Hematopoietic multipotent progenitor cell (in vitro differentiated cells): ENCODE measurements around the gene EMILIN1. TPM values are rescaled to one million over a fixed set of nuclear protein-coding genes. Genes with fewer than 3 reads are reported as not detected.
"Not testable (repeated sequence)": the region's sequence is repeated elsewhere in the genome, so short reads cannot be mapped to it uniquely, and the experiment has no call there.

Experiments used
- DNase-seq, 3 donors: peaks; one replicate each; pipeline ENCODE4 v3.0.0-alpha.2; 2011 to 2015; ENCODE audit warnings: low read depth in 2 of 3, low spot score in 2 of 3
- total RNA-seq: library from RNA; depleted of rRNA; stranded (reverse); fragments of >200 nt; gene quantifications from one replicate; pipeline ENCODE4 v1.2.3, GENCODE V29; 2012

Gene EMILIN1
- total RNA-seq, 1 donor = 31.2 TPM

DNA sequence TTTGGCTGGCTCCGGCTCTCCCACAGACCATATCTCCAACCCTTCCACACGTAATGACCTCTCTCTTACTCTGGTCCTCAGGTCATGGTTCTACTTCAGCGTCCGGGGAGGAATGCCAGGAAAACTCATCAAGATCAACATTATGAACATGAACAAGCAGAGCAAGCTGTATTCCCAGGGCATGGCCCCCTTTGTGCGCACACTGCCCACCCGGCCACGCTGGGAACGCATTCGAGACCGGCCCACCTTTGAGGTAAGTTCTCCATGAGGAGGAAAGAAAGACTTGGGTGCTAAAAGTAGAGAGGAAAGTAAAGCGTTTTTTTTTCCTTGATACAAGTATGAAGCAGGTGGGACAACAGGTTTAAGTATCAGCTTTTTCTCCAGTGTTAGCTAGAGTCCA, 25.1 kb upstream of the EMILIN1 start:
- no peak for DNase-seq

DNA sequence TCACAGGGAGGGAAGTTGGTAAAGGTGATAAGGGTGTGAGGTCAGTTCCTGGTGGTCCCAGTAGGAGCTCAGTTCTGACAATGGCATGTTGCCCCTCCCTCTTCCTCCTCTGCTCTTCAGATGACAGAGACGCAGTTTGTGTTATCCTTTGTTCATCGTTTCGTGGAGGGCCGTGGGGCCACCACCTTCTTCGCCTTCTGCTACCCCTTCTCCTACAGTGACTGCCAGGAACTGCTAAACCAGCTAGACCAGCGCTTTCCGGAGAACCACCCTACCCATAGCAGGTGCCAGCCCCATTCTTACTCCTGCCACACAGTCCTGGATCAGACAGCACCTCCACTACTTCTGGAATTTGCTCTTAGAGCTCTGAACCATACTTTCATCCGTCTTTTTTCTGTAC, 24.6 kb upstream of the EMILIN1 start:
- no peak for DNase-seq

DNA sequence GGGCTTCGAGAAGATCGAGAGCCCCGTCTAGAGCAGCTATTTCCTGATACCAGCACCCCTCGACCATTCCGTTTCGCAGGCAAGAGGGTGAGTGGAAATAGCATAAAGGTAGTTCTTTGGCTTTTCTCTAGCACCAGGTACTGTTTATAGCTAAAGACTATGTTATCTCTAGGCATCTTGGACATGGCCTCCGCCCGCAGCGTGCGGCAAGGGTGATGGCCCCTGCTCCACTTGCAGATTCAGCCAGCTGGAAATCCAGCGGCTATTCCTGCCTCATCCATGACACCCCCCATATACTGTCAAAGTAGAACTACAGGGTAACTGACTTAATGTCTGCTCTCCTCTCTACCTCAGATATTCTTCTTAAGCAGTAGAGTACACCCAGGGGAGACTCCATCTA, 23.7 kb upstream of the EMILIN1 start:
- DNase-seq = no peak

DNA sequence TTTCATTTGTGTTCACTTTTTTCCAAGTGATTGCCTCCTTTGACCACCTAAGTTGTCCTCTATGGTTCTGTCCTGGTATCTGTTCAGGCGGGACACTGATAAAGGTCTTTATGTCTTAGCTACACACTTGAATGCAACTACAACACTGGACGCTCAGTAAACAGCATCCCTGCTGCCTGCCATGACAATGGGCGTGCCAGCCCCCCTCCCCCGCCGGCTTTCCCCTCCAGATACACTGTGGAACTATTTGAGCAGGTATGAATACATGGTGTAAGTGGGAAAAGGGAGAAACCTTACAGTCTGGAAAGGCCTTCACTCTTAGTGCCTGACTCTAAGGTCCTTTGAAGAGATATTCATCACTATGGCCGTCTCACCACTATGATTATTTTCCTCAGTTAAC, 21.2 kb upstream of the EMILIN1 start:
- no peak for DNase-seq

DNA sequence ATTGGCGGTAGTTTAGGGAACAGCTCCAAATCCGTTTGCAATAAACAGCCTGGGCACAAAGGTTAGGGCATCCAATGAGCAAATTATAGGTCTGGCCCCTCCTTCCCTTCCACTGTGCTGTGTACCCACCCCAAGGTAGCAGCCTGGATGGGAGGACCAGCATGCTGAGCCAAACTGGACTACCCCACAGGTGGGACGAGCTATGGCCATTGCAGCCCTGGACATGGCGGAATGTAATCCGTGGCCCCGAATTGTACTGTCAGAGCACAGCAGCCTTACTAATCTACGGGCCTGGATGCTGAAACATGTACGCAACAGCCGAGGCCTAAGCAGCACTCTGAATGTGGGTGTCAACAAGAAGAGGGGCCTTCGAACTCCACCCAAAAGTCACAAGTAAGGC, 20.2 kb upstream of the EMILIN1 start:
- no peak for DNase-seq

DNA sequence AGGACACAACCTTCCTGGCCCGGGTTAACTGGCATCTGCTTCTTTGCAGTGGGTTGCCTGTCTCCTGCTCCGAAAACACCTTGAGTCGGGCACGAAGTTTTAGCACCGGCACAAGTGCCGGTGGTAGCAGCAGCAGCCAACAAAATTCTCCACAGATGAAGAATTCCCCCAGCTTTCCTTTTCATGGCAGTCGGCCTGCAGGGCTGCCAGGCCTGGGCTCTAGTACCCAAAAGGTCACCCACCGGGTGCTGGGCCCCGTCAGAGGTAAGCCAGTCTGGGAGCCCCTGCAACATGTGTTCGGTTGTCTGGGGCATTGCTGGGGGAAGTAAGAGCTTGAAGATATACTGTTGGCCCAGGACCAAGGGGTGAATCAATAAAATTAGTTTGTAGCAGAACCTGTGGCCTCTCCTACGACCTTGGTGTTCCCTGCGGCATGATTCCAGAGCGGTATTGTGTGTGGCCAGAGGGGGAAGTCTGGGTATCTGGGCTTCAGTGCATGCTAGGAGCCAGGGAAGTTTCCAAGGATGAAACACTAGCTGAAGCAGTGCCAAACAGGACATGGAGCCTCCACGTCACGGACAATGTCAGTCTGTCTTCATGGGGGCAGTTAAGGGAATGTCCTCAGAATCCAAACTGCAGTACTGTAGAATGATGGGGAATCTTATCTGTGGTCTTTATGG, 19.1 kb upstream of the EMILIN1 start:
- no peak for DNase-seq

DNA sequence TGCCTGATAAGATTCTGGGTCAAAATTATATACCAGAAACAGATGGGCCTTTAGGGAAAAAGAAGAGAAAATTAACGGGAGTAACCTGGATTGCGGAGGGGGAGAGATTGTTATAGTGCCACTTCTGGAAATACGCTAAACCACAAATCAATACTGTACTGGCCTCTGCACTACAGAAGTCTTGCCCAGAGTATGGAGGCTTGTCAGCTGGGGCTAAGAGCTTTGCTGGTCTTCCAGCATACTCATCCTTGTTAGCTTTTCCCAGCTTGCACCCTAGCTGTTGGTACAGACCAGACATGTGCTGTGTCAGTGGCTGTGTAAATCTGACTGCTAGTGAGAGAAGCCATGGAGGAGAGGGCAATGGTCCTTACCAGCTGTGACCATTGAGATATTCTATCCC, 18.1 kb upstream of the EMILIN1 start:
- no peak for DNase-seq

DNA sequence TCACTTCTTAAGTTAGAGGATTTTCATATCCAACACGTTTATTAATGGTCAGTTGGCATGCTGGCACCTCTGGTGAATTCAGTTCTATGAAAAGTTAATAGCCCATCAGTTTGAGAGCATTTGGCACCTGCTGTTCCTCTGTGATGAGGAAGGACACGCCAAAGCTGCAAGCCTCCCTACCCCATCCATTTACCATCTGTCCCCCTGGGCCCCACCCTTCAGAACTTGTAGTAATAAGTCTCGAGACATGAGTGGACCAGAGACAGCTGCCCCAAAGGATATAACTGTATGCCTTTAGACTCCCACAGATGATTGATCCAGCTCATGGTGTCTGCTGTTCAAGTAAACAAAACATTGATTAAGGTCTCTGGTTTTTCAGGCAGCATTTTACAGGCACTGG, 13.3 kb upstream of the EMILIN1 start:
- DNase-seq = no peak

DNA sequence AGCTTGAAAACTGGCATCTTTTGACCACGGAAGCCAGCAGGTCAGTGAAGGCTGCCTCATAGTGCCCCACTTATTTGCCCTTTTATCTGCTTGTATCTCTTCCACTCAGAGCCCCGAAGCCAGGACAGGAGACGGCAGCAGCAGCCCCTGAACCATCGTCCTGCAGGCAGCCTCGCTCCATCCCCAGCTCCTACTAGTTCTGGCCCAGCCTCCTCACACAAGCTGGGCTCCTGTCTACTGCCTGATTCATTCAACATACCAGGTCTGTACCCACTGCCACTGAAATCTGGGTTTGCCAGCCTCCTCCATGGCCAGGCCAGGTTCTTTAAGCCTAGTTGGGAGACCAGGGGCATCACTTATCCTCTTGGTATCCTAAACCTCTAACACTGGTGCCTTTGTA, 11.0 kb upstream of the EMILIN1 start:
- DNase-seq = no peak

DNA sequence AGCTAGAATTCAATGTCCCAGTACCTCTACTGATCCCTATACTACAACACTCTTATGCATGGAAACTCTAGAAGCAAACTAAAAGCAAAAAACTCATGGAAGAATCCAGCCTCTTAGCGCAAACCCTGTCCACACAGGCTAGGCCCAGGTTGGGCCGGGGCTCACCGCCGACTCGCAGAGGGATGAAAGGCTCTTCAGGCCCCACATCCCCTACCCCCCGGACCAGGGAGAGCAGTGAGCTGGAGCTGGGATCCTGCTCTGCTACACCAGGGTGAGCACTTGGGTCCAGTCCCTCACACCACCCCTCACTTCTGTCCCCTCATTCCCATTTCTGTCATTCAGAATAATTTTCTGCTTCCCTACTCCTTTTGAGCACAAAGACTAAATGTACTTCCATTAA, 9.0 kb upstream of the EMILIN1 start:
- DNase-seq = no peak

DNA sequence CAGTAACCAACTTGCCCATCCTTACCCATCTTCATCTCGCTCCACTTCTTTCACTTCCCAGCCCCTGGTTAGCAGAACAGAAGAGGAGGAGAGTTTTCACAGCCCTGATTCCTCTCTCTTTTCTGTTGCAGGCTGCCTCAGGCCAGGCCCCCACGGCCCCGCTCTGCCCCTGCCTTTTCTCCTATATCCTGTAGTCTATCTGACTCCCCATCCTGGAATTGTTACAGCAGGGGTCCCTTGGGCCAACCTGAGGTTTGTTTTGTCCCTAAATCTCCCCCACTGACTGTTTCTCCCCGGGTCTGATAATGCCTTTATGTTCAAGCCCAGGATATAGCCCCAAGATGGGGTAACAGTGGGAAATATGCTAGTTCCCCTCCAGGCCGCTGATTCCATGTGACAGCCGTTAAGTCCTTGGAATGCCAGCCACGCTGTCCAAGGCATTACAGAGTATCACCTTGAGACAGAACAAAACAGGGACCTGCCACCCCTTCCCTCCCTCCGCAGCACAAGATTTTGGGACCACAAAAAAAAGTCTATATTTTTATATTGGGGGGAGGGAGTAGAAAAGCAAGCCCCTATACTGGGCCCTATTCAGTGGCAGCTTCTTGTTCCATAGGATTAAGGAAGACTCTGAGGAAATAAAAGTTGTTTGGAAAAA, 8.3 kb upstream of the EMILIN1 start:
- no peak for DNase-seq

DNA sequence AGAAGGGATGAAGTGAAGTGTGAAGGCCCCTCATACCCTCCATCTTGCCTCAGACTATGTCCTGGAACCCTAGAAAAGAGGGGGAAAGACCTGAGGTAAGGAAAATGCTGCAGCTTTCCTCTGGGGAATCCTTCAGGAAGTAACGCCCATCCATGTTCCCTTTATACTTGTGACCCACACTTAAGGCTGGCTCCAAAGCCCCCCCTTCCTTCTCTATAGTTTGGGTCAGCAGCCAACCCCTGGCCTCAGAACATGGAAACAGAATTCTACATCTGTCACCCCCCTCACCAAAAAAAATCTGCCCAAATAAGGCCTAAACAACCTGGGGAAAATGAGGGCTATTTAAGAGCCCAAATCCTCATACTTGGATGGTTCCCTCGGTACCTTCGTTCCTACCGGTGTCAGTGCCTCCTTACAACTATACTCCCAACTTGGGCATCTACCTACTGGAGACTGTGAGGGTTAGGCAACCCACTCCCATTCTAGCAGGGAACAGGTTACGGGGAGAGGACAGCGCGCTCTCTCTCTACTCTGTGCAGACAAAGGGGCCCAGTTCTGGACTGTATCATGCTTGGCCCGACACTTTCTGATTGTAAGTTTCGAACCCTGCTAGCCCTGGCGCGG, 7.7 kb upstream of the EMILIN1 start:
- DNase-seq = no peak

DNA sequence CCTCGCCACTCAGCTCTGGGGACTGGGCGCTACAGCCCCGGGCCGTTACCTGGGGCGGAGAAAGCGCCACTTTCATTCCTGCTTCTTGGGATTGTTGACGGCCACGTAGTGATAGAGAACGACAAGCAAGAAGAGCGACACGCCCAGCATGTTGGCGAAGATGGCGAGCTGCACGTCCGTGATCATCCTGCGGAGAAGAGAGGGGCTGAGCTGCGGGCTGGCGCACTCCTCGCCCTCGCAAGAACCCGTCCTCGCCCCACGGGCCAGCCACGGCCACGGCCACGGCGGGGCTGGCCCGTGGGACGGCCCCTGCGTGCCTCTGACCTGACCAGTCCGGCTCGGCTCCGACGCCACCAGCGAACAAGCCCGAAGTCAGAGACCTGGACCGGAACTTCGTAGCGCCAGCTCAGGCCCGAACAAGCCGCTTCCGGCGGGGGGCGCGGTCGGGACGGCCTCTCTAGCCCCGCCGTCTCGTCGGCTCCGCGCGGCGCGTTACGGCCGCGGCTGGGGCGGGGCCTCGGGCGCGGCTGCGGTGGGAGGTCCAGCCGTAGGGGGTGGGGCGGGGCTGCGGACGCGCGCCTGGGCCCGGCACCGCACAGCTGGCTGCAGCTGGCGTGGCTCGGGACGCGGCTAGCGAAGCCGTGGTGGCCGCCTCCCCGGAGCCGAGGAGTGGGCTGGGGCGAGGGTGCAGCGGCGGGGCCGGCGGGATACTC, 7.0 kb upstream of the EMILIN1 start, which contains the start of gene OST4:
Gene OST4 (minus strand): TSS at position 378 of the 713 bp plus-strand sequence.
- DNase-seq = peak; percentile 74 to 93 (median 90)

DNA sequence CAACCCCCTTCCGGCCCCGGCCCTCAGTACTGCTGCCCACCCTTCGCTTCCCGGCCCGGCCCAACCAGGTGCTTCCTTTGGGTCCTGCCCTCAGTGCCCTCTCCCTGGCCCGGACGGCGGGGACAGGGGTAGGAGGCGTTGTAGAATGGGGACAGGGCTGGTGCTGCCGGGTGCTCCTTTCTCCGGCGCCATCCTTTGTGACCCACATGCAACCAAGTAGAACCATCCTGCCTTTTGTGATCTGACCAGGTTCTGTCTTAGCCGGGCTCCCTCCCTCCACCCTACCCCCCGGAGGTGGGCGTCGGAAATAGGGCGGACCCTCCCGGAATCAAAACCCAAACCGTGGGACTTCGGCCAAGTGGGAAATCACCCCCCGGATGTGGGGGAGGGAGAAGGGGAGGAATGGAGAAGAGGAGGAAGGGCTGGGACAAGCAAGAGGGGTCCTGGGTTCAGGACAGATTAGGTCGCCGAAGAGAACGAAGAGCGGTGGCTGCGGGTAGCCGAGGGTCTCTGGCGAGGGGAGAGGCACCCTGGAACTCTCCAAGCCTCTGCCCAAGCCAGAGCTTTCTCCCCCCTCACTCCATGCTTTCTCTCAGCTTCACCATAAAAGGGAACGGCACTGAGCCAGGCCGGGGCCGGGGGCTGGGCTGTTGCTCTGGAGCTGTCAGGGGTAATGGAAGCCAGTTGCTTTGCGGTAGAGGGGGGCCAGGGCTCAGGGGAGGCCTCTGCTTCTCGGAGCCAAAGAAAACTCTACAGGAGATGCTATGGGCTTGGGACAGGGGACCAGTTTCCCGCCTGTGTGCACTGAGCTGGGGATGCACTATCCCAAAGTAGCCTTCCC, 6.2 kb upstream of the EMILIN1 start:
- DNase-seq = peak in 2 of 3 donors; percentile 41 to 68

DNA sequence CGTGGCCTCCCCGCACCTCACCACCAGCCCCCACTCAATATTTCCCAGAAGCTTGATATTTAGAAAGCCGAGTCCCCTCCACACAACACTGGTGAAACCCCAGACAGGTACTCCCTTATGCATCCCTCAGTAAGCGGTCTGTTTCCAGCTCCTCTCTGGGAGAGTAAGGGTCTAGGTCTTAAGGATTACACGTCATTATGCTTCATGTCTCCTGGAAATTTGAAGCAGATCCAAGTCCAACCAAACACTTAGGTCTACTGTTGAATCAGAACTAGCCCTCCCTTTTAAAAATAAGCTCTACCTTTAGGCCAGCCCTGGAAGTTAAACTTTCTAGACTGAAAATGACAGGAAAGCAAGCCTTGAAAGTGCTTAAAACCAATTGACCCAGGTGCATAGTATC, 5.5 kb upstream of the EMILIN1 start:
- no peak for DNase-seq

DNA sequence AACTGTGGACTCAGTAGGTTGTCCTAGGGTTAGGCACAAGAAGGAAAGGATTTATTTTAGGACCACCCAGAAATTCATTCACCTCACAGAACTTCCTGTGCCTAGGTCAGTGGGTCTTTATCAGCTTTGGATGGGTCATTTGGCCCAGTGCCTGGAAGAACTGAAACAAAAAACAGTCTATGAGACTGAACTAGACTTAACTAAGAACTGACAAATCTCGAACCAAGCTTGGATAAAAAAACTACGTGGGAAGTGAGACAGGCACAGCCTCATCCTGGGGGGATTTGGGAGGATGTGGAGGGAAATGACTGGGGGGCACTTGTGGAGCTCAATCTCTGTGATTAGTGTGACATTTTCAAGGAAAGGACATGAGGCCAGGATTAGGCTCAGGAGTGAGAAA, 4.6 kb upstream of the EMILIN1 start:
- DNase-seq = no peak

DNA sequence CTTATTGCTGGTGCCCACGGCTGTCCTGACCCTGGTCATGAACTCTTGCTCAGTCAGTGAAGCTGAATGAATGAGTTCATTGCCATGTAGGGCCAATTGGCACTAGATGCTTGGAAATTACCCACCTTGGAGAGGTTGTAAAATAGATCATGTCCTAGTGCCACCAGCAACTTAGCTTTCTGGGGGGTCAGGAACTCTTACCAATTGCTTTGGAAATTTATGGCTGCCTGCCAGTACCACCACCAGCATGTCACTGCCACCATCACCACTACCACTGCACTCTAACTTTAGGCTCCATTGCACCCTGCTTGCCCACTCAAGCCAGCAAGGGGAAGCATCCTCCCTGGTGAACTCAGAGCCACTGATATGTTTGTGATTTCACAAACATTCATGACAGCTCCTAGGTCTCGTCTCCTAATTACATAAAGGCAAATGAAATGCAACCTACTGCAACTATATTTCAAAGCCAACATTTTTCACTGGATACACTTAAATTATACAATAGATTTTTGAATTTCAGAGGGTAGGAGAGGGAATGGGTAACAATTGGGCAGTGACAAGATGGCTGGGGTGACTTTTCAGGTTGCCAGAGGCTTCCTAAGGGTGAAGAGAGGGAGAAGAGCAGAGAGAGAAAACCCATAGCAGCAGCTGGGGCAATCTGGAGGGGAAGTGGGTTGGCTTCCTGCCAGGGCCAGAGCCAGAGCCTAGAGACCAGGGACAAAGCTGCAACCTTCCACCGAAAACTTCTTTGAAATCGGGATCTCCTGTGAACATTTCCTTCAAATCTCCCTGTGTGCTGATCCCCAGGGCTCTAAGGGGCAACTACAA, 3.5 kb upstream of the EMILIN1 start:
- peak in 2 of 3 donors; percentile 76 to 88 for DNase-seq

DNA sequence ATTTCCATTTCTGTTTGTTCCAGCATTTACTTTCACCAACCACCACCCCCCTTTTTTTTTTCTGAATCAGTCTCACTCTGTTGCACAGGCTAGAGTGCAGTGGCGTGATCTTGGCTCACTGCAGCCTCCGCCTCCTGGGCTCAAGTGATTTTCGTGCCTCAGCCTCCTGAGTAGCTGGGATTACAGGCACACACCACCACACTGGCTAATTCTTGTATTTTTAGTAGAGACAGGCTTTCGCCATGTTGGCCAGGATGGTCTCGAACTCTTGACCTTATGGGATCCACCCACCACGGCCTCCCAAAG, 2.9 kb upstream of the EMILIN1 start:
- not testable (repeated sequence) for DNase-seq

DNA sequence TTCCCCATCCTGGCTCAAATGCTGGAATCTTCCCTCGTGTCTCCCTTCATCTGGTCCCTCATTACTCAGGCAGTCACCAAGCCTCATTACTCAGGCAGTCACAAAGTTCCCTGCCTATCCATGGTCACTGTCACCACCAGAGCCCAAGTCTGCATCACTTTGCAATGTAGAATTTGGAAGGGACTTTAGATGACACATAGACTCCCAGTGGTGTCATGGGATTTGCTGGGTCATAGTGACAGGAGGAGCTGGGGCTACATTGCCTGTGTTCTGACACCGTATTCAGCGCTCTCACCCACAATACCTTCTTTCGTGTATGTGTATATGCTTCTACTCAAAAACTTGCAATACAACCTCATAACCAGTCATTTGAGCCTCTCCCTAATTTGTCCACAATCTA, 2.1 kb upstream of the EMILIN1 start:
- no peak for DNase-seq

DNA sequence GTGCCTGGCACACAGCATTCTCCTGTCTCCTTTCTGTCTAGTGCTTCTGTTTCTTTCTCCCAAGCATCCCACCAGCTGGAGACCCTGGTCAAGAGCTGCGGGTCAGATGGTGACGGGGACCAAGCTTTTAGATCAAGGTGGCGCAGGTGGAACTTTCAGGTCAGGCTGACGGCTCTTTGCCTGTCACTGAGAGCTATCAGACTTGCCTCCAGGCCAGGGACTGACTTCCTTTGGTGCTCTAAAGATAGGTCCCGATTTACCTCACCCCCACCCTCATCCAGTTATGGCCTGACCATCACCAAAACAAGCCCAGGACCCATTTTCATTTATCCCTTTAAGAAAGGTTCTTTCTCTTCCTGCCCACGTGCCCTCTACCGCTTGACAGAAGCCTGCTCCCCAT, 1.2 kb upstream of the EMILIN1 start:
- DNase-seq = no peak
